ENCODE results near the gene CD58. TPM values are rescaled to one million over a fixed set of nuclear protein-coding genes. Genes with fewer than 3 reads are reported as not detected.

The CD58 gene
- total RNA-seq, 4 donors from 2014 or later: 14.3 to 32.4 (median 24.8) TPM

DNA sequence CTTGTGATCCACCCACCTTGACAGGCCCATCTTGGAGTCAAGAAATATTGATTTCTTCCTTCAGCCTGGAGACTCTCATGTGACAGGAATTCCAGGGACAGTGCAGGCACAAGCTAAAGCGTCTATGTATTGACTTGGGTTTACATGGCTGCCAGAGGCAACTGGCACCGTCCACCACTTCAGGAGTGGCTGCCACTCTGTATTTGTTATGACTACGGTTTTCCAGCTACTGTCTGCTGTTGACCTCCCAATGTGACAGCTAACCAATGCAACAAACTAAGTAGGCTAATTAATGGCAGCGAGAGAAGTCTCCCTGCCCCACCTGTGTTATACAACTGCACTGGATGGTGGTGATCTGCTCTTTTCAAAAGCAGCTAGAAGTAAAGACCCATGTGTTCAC lies 56.9 kb downstream of the CD58 start:
- H3K4me1 ChIP-seq: no peaks in the 10 kb centered on the region
- ATAC-seq: no peak
- no peak overlapping the region for H3K27ac ChIP-seq
- TF ChIP-seq CTCF (IDR thresholded peaks at IDR 0.05) (no peak), POLR2A (IDR thresholded peaks at IDR 0.05) (no peak), POLR2AphosphoS5 (IDR thresholded peaks at IDR 0.05) (no peak), EP300 (IDR thresholded peaks at IDR 0.05) (no peak)
- no peaks in the 10 kb centered on the region for H3K9me3 ChIP-seq
- H3K4me3 ChIP-seq: no peak overlapping the region
- H3K27me3 ChIP-seq: no peaks in the 10 kb centered on the region
- 60 to 66% methylated on average over 1 to 3 of the region's 4 CpGs for WGBS, 2 donors (ENCODE audit: low coverage in 1 of 2)
- H3K36me3 ChIP-seq: peaks cover 0 to 9% of the 10 kb centered on the region in 2 donors

DNA sequence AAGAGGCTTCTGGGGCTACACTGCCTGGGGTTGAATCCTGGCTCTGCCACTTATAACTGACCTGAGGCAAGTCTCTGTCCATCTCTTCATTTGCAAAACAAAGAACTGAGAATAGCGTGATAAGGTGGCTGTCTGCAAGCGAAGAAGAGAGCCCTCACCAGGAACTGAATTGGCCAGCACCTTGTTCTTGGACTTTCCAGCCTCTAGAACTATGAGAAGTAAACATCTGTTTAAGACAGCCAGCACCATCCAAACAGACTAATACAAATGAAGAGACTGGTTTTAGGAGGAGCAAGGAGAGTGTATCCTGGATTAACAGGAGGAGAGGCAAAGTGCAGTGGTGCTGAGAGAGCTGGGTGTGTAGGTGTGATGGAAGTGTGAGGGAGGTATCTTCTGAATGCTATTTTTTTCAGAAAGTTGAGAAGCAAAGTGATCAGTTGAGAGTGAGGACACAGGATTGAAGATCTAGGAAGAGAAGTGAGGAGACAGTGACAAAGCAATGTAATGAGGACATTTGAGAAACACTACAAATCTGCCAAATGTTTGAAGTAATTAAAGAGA lies 59.3 kb downstream of the CD58 start:
- Histone ChIP-seq H3K27me3 (no peaks in the 10 kb centered on the region), H3K4me1 (no peaks in the 10 kb centered on the region), H3K36me3 (no peaks in the 10 kb centered on the region), H3K27ac (no peak overlapping the region), H3K9me3 (no peaks in the 10 kb centered on the region), H3K4me3 (no peak overlapping the region)
- ATAC-seq: no peak
- TF ChIP-seq CTCF (IDR thresholded peaks at IDR 0.05) (no peak), POLR2A (IDR thresholded peaks at IDR 0.05) (no peak), EP300 (IDR thresholded peaks at IDR 0.05) (no peak), POLR2AphosphoS5 (IDR thresholded peaks at IDR 0.05) (no peak)
- 93% methylated on average over 2 of the region's 2 CpGs; no CpG with 5 or more reads in 1 of the 2 donors for WGBS, 2 donors (ENCODE audit: low coverage in 1 of 2)

DNA sequence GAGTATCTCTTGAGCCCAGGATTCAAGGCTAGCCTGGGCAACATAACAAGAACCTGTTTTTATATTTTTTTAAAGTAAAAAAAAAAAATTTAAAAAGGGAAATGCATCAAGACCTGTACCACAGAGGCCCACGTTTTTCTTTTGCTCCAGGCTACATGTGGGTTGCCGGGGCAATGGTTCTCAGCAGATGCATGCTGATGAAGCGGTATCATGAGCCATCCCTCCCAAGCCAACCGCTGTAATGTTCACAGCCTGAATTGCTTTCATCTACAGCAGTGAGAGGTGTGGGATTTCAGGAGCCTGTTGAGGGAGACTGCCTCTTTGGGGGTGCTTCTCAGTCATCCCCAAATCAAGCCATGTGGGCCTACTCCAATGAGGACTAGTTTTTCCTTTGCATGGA lies 60.5 kb downstream of the CD58 start:
- no peaks in the 10 kb centered on the region for H3K27me3 ChIP-seq

DNA sequence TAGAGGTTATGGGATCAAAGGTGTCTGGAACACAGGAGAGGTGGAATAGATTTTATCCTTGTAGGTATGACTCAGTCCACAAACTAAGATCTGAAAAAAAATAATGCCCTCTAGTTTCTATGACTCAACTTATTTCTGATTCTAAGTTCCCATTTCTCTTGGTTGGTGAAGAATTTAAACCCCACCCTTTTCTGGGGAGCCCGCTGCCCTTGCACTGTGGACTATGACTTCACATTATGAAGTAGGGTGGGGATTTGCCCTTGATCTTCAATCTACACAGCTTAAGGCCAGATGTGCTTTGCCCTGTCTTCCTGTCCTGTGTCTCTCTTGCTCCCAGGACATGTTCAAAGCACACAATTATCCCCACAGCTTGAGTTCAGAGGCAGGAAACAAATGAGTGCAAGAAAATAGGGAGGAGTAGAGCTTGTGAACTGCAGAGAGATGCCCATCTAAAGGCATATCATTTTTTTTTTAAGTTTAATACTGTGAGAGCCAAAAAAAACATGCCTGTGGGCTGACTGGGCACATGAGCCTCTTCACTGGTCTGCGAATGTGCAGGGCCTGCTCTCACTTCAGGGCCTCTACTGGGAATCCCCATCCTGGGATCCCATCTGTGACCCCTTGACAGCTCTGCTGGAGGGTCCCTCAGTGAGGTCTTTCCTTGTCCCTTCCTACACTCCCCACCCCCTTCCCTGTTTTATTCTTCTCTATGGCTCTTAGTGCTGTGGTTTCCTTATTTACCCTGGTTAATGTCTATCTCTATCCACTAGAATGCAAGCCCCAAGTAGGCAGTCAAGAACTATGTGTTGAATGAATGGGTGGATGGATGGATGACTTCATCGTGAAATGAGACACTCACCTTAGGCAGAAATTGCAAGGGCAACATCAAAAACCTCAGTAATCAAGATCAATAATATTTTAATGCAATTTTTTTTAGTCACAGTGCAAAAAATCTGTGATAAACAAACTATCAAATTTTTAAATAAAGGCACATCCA lies 61.5 kb downstream of the CD58 start:
- no peak for ATAC-seq
- no peaks in the 10 kb centered on the region for H3K27me3 ChIP-seq
- H3K4me3 ChIP-seq: no peak overlapping the region
- H3K27ac ChIP-seq: no peak overlapping the region
- TF ChIP-seq EP300 (IDR thresholded peaks at IDR 0.05): no peak
- no peak for TF ChIP-seq CTCF (IDR thresholded peaks at IDR 0.05)
- no peak for TF ChIP-seq POLR2A (IDR thresholded peaks at IDR 0.05)
- TF ChIP-seq POLR2AphosphoS5 (IDR thresholded peaks at IDR 0.05): no peak
- 58 to 60% methylated on average over 3 of the region's 3 CpGs for WGBS, 2 donors (ENCODE audit: low coverage in 1 of 2)
- H3K36me3 ChIP-seq: no peaks in the 10 kb centered on the region
- no peaks in the 10 kb centered on the region for H3K4me1 ChIP-seq
- no peaks in the 10 kb centered on the region for H3K9me3 ChIP-seq

More for the DNA sequence above, 60.5 kb downstream of the CD58 start:
- no peak for TF ChIP-seq CTCF (IDR thresholded peaks at IDR 0.05)
- no peak for TF ChIP-seq POLR2AphosphoS5 (IDR thresholded peaks at IDR 0.05)
- no peak for TF ChIP-seq POLR2A (IDR thresholded peaks at IDR 0.05)
- no peak for TF ChIP-seq EP300 (IDR thresholded peaks at IDR 0.05)
- no peak overlapping the region for H3K27ac ChIP-seq
- no peak for ATAC-seq
- no peaks in the 10 kb centered on the region for H3K9me3 ChIP-seq
- no peaks in the 10 kb centered on the region for H3K36me3 ChIP-seq
- H3K4me3 ChIP-seq: no peak overlapping the region
- no peaks in the 10 kb centered on the region for H3K4me1 ChIP-seq
- 83 to 89% methylated on average over 4 of the region's 4 CpGs for WGBS, 2 donors (ENCODE audit: low coverage in 1 of 2)
